Muscle layer of duodenum (tissue), 2 donors: ENCODE measurements around the gene MOSMO.

Experiments
- H3K27ac ChIP-seq: one replicate; pipeline ENCODE4 v1.7.0; 2013; ENCODE audit warnings: mild to moderate bottlenecking, low read length
- H3K27me3 ChIP-seq: one replicate; pipeline ENCODE4 v1.7.0; 2013; ENCODE audit warnings: low read depth, mild to moderate bottlenecking, control low read depth, low read length
- H3K36me3 ChIP-seq, 2 donors: one replicate each; pipeline ENCODE4 v1.7.0; 2013; ENCODE audit warnings: low read length in 2 of 2, control low read depth in 1 of 2, mild to moderate bottlenecking in 1 of 2; ENCODE audit not compliant: insufficient read depth in 2 of 2, control insufficient read depth in 1 of 2
- H3K4me1 ChIP-seq, 2 donors: one replicate each; pipeline ENCODE4 v1.7.0; 2013; ENCODE audit warnings: low read length in 2 of 2, mild to moderate bottlenecking in 2 of 2, control low read depth in 1 of 2, moderate library complexity in 1 of 2; ENCODE audit not compliant: insufficient read depth in 2 of 2, control insufficient read depth in 1 of 2
- H3K4me3 ChIP-seq, 2 donors: one replicate each; pipeline ENCODE4 v1.7.0; 2013; ENCODE audit warnings: low read length in 2 of 2, low read depth in 1 of 2, mild to moderate bottlenecking in 1 of 2
- H3K9me3 ChIP-seq, 2 donors: one replicate each; pipeline ENCODE4 v1.7.0; 2013; ENCODE audit warnings: low read length in 2 of 2, control low read depth in 1 of 2, mild to moderate bottlenecking in 1 of 2; ENCODE audit not compliant: control insufficient read depth in 1 of 2
- donor health status: healthy.

Gene MOSMO

GRCh38 chr16:22003195-22003594, 4.7 kb upstream of the MOSMO start:
- H3K27ac ChIP-seq: no peak overlapping the region
- no peaks in the 10 kb centered on the region for H3K9me3 ChIP-seq
- H3K36me3 ChIP-seq: no peaks in the 10 kb centered on the region
- no peak overlapping the region for H3K4me3 ChIP-seq
- H3K4me1 ChIP-seq: peaks cover 4 to 14% of the 10 kb centered on the region in 2 donors
- H3K27me3 ChIP-seq: no peaks in the 10 kb centered on the region

- no peaks in the 10 kb centered on the region for H3K36me3 ChIP-seq
- no peaks in the 10 kb centered on the region for H3K9me3 ChIP-seq
- no peak overlapping the region for H3K27ac ChIP-seq
- no peaks in the 10 kb centered on the region for H3K27me3 ChIP-seq
- peaks cover 4 to 22% of the 10 kb centered on the region in 2 donors for H3K4me1 ChIP-seq
- H3K4me3 ChIP-seq: no peak overlapping the region
Observed at GRCh38 chr16:22004341-22004740, 3.6 kb upstream of the MOSMO start.

- Histone ChIP-seq H3K4me3 (no peak overlapping the region), H3K27ac (no peak overlapping the region), H3K9me3 (no peaks in the 10 kb centered on the region), H3K27me3 (no peaks in the 10 kb centered on the region), H3K4me1 (peaks cover 4 to 22% of the 10 kb centered on the region in 2 donors), H3K36me3 (no peaks in the 10 kb centered on the region)
Observed at GRCh38 chr16:22005746-22006145, 2.2 kb upstream of the MOSMO start.

- H3K27me3 ChIP-seq: no peaks in the 10 kb centered on the region
- H3K4me1 ChIP-seq: peaks cover 4 to 16% of the 10 kb centered on the region in 2 donors
- H3K27ac ChIP-seq: no peak overlapping the region
- no peaks in the 10 kb centered on the region for H3K9me3 ChIP-seq
- H3K36me3 ChIP-seq: no peaks in the 10 kb centered on the region
- H3K4me3 ChIP-seq: peak overlapping the region in 1 of 2 donors; percentile 94
Observed at GRCh38 chr16:22006636-22007035, 1.3 kb upstream of the MOSMO start.

GRCh38 chr16:22007159-22007508, 777 bp upstream of the MOSMO start:
- no peaks in the 10 kb centered on the region for H3K27me3 ChIP-seq
- H3K4me3 ChIP-seq: peak overlapping the region; percentile 75 to 94
- H3K4me1 ChIP-seq: peaks cover 4 to 16% of the 10 kb centered on the region in 2 donors
- peak overlapping the region; percentile 51 for H3K27ac ChIP-seq
- H3K36me3 ChIP-seq: no peaks in the 10 kb centered on the region
- H3K9me3 ChIP-seq: no peaks in the 10 kb centered on the region

GRCh38 chr16:22008215-22009059, 526 bp downstream of the MOSMO start:
- H3K27ac ChIP-seq: no peak overlapping the region
- no peaks in the 10 kb centered on the region for H3K9me3 ChIP-seq
- no peaks in the 10 kb centered on the region for H3K27me3 ChIP-seq
- no peaks in the 10 kb centered on the region for H3K36me3 ChIP-seq
- peaks cover 4 to 16% of the 10 kb centered on the region in 2 donors for H3K4me1 ChIP-seq
- H3K4me3 ChIP-seq: peak overlapping the region; percentile 66 to 89

- Histone ChIP-seq H3K9me3 (no peaks in the 10 kb centered on the region), H3K27ac (no peak overlapping the region)
Observed at GRCh38 chr16:22010902-22011301, 3.0 kb downstream of the MOSMO start.

GRCh38 chr16:22012241-22012640, 4.3 kb downstream of the MOSMO start:
- H3K27me3 ChIP-seq: no peaks in the 10 kb centered on the region
- peaks cover 6 to 11% of the 10 kb centered on the region in 2 donors for H3K4me1 ChIP-seq
- H3K36me3 ChIP-seq: no peaks in the 10 kb centered on the region
- H3K27ac ChIP-seq: no peak overlapping the region
- no peaks in the 10 kb centered on the region for H3K9me3 ChIP-seq
- H3K4me3 ChIP-seq: no peak overlapping the region

More at GRCh38 chr16:22010902-22011301, 3.0 kb downstream of the MOSMO start:
- Histone ChIP-seq H3K27me3 (no peaks in the 10 kb centered on the region), H3K4me3 (no peak overlapping the region), H3K36me3 (no peaks in the 10 kb centered on the region), H3K4me1 (peaks cover 9 to 16% of the 10 kb centered on the region in 2 donors)

- Histone ChIP-seq H3K36me3 (no peaks in the 10 kb centered on the region), H3K9me3 (no peaks in the 10 kb centered on the region), H3K27ac (no peak overlapping the region), H3K27me3 (no peaks in the 10 kb centered on the region), H3K4me3 (no peak overlapping the region), H3K4me1 (peaks cover 5 to 9% of the 10 kb centered on the region in 2 donors)
Observed at GRCh38 chr16:22013486-22013885, 5.6 kb downstream of the MOSMO start.

- peaks cover 1 to 5% of the 10 kb centered on the region in 2 donors for H3K4me1 ChIP-seq
- H3K27ac ChIP-seq: no peak overlapping the region
- H3K9me3 ChIP-seq: no peaks in the 10 kb centered on the region
- no peaks in the 10 kb centered on the region for H3K36me3 ChIP-seq
- H3K4me3 ChIP-seq: no peak overlapping the region
- no peaks in the 10 kb centered on the region for H3K27me3 ChIP-seq
Observed at GRCh38 chr16:22014271-22014873, 6.5 kb downstream of the MOSMO start.

- no peaks in the 10 kb centered on the region for H3K36me3 ChIP-seq
Observed at GRCh38 chr16:22016927-22017326, 9.0 kb downstream of the MOSMO start.

More at GRCh38 chr16:22016927-22017326, 9.0 kb downstream of the MOSMO start:
- Histone ChIP-seq H3K4me1 (peaks cover 0 to 5% of the 10 kb centered on the region in 2 donors), H3K9me3 (no peaks in the 10 kb centered on the region), H3K4me3 (no peak overlapping the region), H3K27me3 (no peaks in the 10 kb centered on the region), H3K27ac (no peak overlapping the region)
